Keratinocyte (primary cell): Measurements from ENCODE around the gene GPX2. TPM values are rescaled to one million over a fixed set of nuclear protein-coding genes. Genes with fewer than 3 reads are reported as not detected.
A peak's percentile ranks its signal among the peaks of the same experiment; 100 is the strongest.

ENCODE experiments used
- DNase-seq: peaks from one replicate; pipeline ENCODE4 v3.0.0-alpha.2; 2011; ENCODE audit warnings: low read depth, missing footprints, low spot score
- FAIRE-seq: peaks from 2 replicates; lab custom pipeline; 2011; peaks lifted over from hg19 to GRCh38; lab: Jason Lieb, UNC
- H2AFZ ChIP-seq: 2 replicates; pipeline ENCODE4 v1.6.0; 2012; ENCODE audit warnings: low read length, control low read depth, inconsistent platforms; ENCODE audit not compliant: control insufficient read depth
- H3K27ac ChIP-seq: 2 replicates; pipeline ENCODE4 v1.5.1; 2011; ENCODE audit warnings: low read length; ENCODE audit not compliant: control insufficient read depth, insufficient read depth
- H3K27me3 ChIP-seq: 3 replicates; pipeline ENCODE4 v1.6.0; 2011; ENCODE audit warnings: low read length; ENCODE audit not compliant: control insufficient read depth, insufficient read depth; ENCODE audit errors: extremely low read depth
- H3K36me3 ChIP-seq, 2 experiments: 2 replicates in 1 of 2; 3 replicates in 1 of 2; pipeline ENCODE4 v1.5.1; 2011; ENCODE audit warnings: low read length in 2 of 2, mild to moderate bottlenecking in 1 of 2; ENCODE audit not compliant: control insufficient read depth in 2 of 2, insufficient read depth in 2 of 2; ENCODE audit errors: extremely low read depth in 1 of 2
- H3K4me1 ChIP-seq: 3 replicates; pipeline ENCODE4 v1.5.1; 2011; ENCODE audit warnings: low read length; ENCODE audit not compliant: control insufficient read depth, insufficient read depth; ENCODE audit errors: extremely low read depth
- H3K4me2 ChIP-seq: 3 replicates; pipeline ENCODE4 v1.6.0; 2011; ENCODE audit warnings: low read depth, low read length; ENCODE audit not compliant: control insufficient read depth, insufficient read depth; ENCODE audit errors: extremely low read depth
- H3K4me3 ChIP-seq, 3 experiments: fragments of 200-600 bp in 1 of 3; sonication (generic) in 1 of 3; 2 replicates in 2 of 3; 3 replicates in 1 of 3; pipeline ENCODE4 v1.5.1; 2011 to 2016; ENCODE audit warnings: low read length in 3 of 3, mild to moderate bottlenecking in 3 of 3, control low read depth in 2 of 3, inconsistent platforms in 1 of 3, low read depth in 1 of 3, mixed read lengths in 1 of 3, mixed run types in 1 of 3, moderate library complexity in 1 of 3; ENCODE audit not compliant: control insufficient read depth in 2 of 3, insufficient read depth in 2 of 3; ENCODE audit errors: extremely low read depth in 1 of 3
- H3K79me2 ChIP-seq: 2 replicates; pipeline ENCODE4 v1.6.0; 2012; ENCODE audit warnings: low read length; ENCODE audit not compliant: control insufficient read depth, insufficient read depth
- H3K9ac ChIP-seq: 3 replicates; pipeline ENCODE4 v1.6.0; 2011; ENCODE audit warnings: low read length; ENCODE audit not compliant: control insufficient read depth, insufficient read depth; ENCODE audit errors: extremely low read depth
- H3K9me1 ChIP-seq: 3 replicates; pipeline ENCODE4 v1.6.0; 2011; ENCODE audit warnings: low read length; ENCODE audit not compliant: control insufficient read depth, insufficient read depth; ENCODE audit errors: extremely low read depth
- H3K9me3 ChIP-seq: 2 replicates; pipeline ENCODE4 v1.5.1; 2012; ENCODE audit warnings: low read depth, low read length; ENCODE audit not compliant: control insufficient read depth
- H4K20me1 ChIP-seq: 3 replicates; pipeline ENCODE4 v1.6.0; 2011; ENCODE audit warnings: low read length; ENCODE audit not compliant: control insufficient read depth, insufficient read depth; ENCODE audit errors: extremely low read depth
- EZH2 ChIP-seq: IDR thresholded peaks from one replicate; pipeline ENCODE4 v1.6.1; 2012; ENCODE audit warnings: inconsistent platforms, mild to moderate bottlenecking, low read length, moderate library complexity
- dilution Hi-C: fragments of 300-500 bp; cut with MboI; formaldehyde crosslinking; loops from one replicate; pipeline ENCODE4 v1.7.0; 2020; ENCODE audit warnings: low sequenced_read_pairs; ENCODE audit not compliant: extremely low pct_ligation_motif_present
- polyA plus RNA-seq, 5 experiments: library from polyadenylated mRNA; depleted of rRNA in 3 of 5; stranded (reverse) in 3 of 5; stranded (forward) in 1 of 5; unstranded in 1 of 5; fragments of >200 nt; gene quantifications; 1 replicate in 1 of 5; 2 replicates in 3 of 5; 3 replicates in 1 of 5; pipeline versions ENCODE4 v1.2.1 to v1.2.3, GENCODE V29; 2011 to 2012; ENCODE audit warnings: missing spikeins in 2 of 5, low read depth in 1 of 5, low replicate concordance in 1 of 5
- TF ChIP-seq, protein P1 (sequence below), 3 experiments: IDR thresholded peaks in 1 of 3; conservative IDR thresholded peaks in 1 of 3; optimal IDR thresholded peaks in 1 of 3; 2 replicates in 2 of 3; 3 replicates in 1 of 3; pipeline versions ENCODE3 to v1.5.1; 2011; ENCODE audit warnings: low read length in 3 of 3, mild to moderate bottlenecking in 3 of 3, moderate library complexity in 2 of 3, control low read depth in 1 of 3, inconsistent platforms in 1 of 3; ENCODE audit not compliant: insufficient read depth in 2 of 3; ENCODE audit errors: extremely low read depth in 1 of 3

GPX2 gene
- polyA plus RNA-seq, 1 donor (not counting 4 experiments of a cell fraction or from before 2014, with no cell fraction given), result 47.0 TPM

GRCh38 chr14:64963611-64964010 lies 21.1 kb upstream of the GPX2 start:
- no peak overlapping the region for H3K4me2 ChIP-seq
- TF ChIP-seq, protein P1, sequence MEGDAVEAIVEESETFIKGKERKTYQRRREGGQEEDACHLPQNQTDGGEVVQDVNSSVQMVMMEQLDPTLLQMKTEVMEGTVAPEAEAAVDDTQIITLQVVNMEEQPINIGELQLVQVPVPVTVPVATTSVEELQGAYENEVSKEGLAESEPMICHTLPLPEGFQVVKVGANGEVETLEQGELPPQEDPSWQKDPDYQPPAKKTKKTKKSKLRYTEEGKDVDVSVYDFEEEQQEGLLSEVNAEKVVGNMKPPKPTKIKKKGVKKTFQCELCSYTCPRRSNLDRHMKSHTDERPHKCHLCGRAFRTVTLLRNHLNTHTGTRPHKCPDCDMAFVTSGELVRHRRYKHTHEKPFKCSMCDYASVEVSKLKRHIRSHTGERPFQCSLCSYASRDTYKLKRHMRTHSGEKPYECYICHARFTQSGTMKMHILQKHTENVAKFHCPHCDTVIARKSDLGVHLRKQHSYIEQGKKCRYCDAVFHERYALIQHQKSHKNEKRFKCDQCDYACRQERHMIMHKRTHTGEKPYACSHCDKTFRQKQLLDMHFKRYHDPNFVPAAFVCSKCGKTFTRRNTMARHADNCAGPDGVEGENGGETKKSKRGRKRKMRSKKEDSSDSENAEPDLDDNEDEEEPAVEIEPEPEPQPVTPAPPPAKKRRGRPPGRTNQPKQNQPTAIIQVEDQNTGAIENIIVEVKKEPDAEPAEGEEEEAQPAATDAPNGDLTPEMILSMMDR (optimal IDR thresholded peaks at IDR 0.05 in 1 of 3, IDR thresholded peaks at IDR 0.05 in 1 of 3, conservative IDR thresholded peaks at IDR 0.05 in 1 of 3; ENCODE audit: extremely low read depth in 1 of 3, insufficient read depth in 2 of 3, low read length in 3 of 3), result peak in 1 of 3 experiments; percentile 18
- TF ChIP-seq EZH2, result no peak
- H3K27ac ChIP-seq, result no peak overlapping the region
- DNase-seq (no peak), FAIRE-seq (no peak)
- no peaks in the 10 kb centered on the region for H3K27me3 ChIP-seq
- no peaks in the 10 kb centered on the region for H3K36me3 ChIP-seq
- no peaks in the 10 kb centered on the region for H3K9me3 ChIP-seq
- H4K20me1 ChIP-seq, result no peaks in the 10 kb centered on the region
- no peaks in the 10 kb centered on the region for H3K79me2 ChIP-seq
- H3K4me3 ChIP-seq, result no peak overlapping the region
- peaks cover 2% of the 10 kb centered on the region for H3K9me1 ChIP-seq
- no peak overlapping the region for H2AFZ ChIP-seq
- no peak overlapping the region for H3K9ac ChIP-seq
- dilution Hi-C loops, result no loop called here
- peaks cover 4% of the 10 kb centered on the region for H3K4me1 ChIP-seq

GRCh38 chr14:64960762-64961276 lies 18.3 kb upstream of the GPX2 start:
- Histone ChIP-seq H3K4me3 (no peak overlapping the region), H3K9me3 (no peaks in the 10 kb centered on the region), H3K4me2 (no peak overlapping the region), H2AFZ (no peak overlapping the region), H3K27ac (no peak overlapping the region), H4K20me1 (no peaks in the 10 kb centered on the region), H3K4me1 (peaks cover 9% of the 10 kb centered on the region), H3K36me3 (no peaks in the 10 kb centered on the region), H3K9me1 (peaks cover 2% of the 10 kb centered on the region), H3K79me2 (no peaks in the 10 kb centered on the region), H3K9ac (no peak overlapping the region), H3K27me3 (no peaks in the 10 kb centered on the region)
- DNase-seq, result no peak
- dilution Hi-C loops, result no loop called here
- peak; percentile 75 for FAIRE-seq
- no peak for TF ChIP-seq EZH2
- TF ChIP-seq, protein P1 (optimal IDR thresholded peaks at IDR 0.05 in 1 of 3, IDR thresholded peaks at IDR 0.05 in 1 of 3, conservative IDR thresholded peaks at IDR 0.05 in 1 of 3; ENCODE audit: extremely low read depth in 1 of 3, insufficient read depth in 2 of 3, low read length in 3 of 3), result peak; percentile 21 to 43 (median 28)
